ENCODE results near the gene TMX3. TPM values are rescaled to one million over a fixed set of nuclear protein-coding genes. Genes with fewer than 3 reads are reported as not detected.

TMX3 gene
- total and polyA plus RNA-seq, 7 donors: 8.5 to 25.3 (median 18.5) TPM

DNA sequence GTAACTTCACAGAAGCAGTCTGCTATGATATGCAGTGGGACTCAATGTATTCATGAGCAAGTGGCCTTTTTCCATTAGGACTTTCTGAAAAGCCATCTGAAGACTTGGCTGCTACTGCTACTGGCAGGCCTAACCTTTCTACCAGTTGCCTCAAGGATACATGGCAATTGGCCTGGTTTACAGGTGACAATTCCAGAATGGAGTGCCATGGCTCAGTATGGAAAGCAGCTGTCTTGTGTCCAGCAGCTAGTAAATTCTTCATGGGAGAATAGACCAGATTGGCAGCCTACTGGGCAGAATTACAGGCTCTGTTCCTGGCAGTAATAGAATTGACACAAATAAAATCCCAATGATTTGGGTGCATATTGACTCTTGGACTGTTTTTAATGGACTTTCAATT is 12.6 kb upstream of the TMX3 start:
- ATAC-seq (no peak), DNase-seq (no peak)
- no peak for TF ChIP-seq CTCF (IDR thresholded peaks at IDR 0.05)
- H3K27ac ChIP-seq: no peak overlapping the region
- H3K4me1 ChIP-seq: no peaks in the 10 kb centered on the region
- H3K4me3 ChIP-seq: no peak overlapping the region
- intact Hi-C loops (cut with DNase I): no loop called here
- H3K27me3 ChIP-seq (ENCODE audit: insufficient read depth in 3 of 3, low read length in 2 of 3): no peaks in the 10 kb centered on the region
- no peaks in the 10 kb centered on the region for H3K9me3 ChIP-seq
- no peaks in the 10 kb centered on the region for H3K36me3 ChIP-seq (ENCODE audit: insufficient read depth in 1 of 2, low read depth in 1 of 2)

- Histone ChIP-seq H3K36me3 (ENCODE audit: insufficient read depth in 1 of 2, low read depth in 1 of 2) (no peaks in the 10 kb centered on the region), H3K9me3 (no peaks in the 10 kb centered on the region), H3K4me1 (no peaks in the 10 kb centered on the region), H3K27ac (no peak overlapping the region), H3K27me3 (ENCODE audit: insufficient read depth in 3 of 3, low read length in 2 of 3) (no peaks in the 10 kb centered on the region), H3K4me3 (no peak overlapping the region)
- ATAC-seq (no peak), DNase-seq (no peak)
- TF ChIP-seq CTCF (IDR thresholded peaks at IDR 0.05): no peak
- 77 to 89% (median 78%) methylated on average over 2 of the region's 2 CpGs for WGBS, 3 donors
- intact Hi-C loops (cut with DNase I): no loop called here
Observed at GRCh38 chr18:68725346-68725745, 10.4 kb upstream of the TMX3 start.

DNA sequence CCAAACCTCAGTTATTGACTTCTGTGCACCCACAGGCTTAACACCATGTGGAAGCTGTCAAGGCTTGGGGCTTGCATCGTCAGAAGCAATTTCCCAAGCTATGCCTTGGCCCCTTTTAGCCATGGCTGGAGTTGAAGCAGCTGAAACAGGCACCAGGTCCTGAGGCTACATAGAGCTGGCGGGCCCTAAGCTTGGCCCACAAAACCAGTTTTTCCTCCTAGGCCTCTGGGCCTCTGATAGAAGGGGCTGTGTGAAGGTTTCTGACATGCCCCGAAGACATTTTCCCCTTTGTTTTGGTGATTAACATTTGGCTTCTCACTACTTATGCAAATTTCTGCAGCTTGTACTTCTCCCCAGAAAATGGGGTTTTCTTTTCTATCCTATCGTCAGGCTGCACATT is 9.1 kb upstream of the TMX3 start:
- TF ChIP-seq CTCF (IDR thresholded peaks at IDR 0.05): no peak
- no peaks in the 10 kb centered on the region for H3K9me3 ChIP-seq
- no peak for DNase-seq
- H3K36me3 ChIP-seq (ENCODE audit: insufficient read depth in 1 of 2, low read depth in 1 of 2): no peaks in the 10 kb centered on the region
- H3K27me3 ChIP-seq (ENCODE audit: insufficient read depth in 3 of 3, low read length in 2 of 3): no peaks in the 10 kb centered on the region
- ATAC-seq: no peak
- intact Hi-C loops (cut with DNase I): no loop called here
- no peak overlapping the region for H3K27ac ChIP-seq
- H3K4me3 ChIP-seq: no peak overlapping the region
- H3K4me1 ChIP-seq: no peaks in the 10 kb centered on the region
- 82 to 90% (median 87%) methylated on average over 4 of the region's 4 CpGs for WGBS, 3 donors

GRCh38 chr18:68723539-68723938 is 8.6 kb upstream of the TMX3 start:
- intact Hi-C loops (cut with DNase I): no loop called here
- 89 to 98% (median 96%) methylated on average over 3 of the region's 3 CpGs for WGBS, 3 donors
- Histone ChIP-seq H3K4me3 (no peak overlapping the region), H3K27ac (no peak overlapping the region), H3K9me3 (no peaks in the 10 kb centered on the region), H3K4me1 (no peaks in the 10 kb centered on the region), H3K27me3 (ENCODE audit: insufficient read depth in 3 of 3, low read length in 2 of 3) (no peaks in the 10 kb centered on the region), H3K36me3 (ENCODE audit: insufficient read depth in 1 of 2, low read depth in 1 of 2) (no peaks in the 10 kb centered on the region)
- TF ChIP-seq CTCF (IDR thresholded peaks at IDR 0.05): no peak
- DNase-seq (no peak), ATAC-seq (no peak)

- H3K4me3 ChIP-seq: no peak overlapping the region
- H3K4me1 ChIP-seq: no peaks in the 10 kb centered on the region
- no peaks in the 10 kb centered on the region for H3K27me3 ChIP-seq (ENCODE audit: insufficient read depth in 3 of 3, low read length in 2 of 3)
- TF ChIP-seq CTCF (IDR thresholded peaks at IDR 0.05): no peak
- ATAC-seq: no peak
- H3K27ac ChIP-seq: no peak overlapping the region
- H3K36me3 ChIP-seq (ENCODE audit: insufficient read depth in 1 of 2, low read depth in 1 of 2): no peaks in the 10 kb centered on the region
- WGBS, 3 donors: 93 to 98% (median 95%) methylated on average over 1 of the region's 1 CpG
- intact Hi-C loops (cut with DNase I): no loop called here
- no peak for DNase-seq
- H3K9me3 ChIP-seq: no peaks in the 10 kb centered on the region
Observed at GRCh38 chr18:68722821-68723220, 7.9 kb upstream of the TMX3 start.

Data from psoas muscle (tissue), 8 donors.